WI38 (cell line): ENCODE data around the gene ZFAND3.

ENCODE experiments used
- H3K4me3 ChIP-seq: 2 replicates; pipeline ENCODE4 v1.5.1; 2011; ENCODE audit warnings: low read depth, mild to moderate bottlenecking, control low read depth, low read length
- CTCF ChIP-seq: IDR thresholded peaks from 2 replicates; pipeline ENCODE4 v1.5.1; 2012; ENCODE audit warnings: low read depth, mild to moderate bottlenecking, control low read depth, low read length

Gene ZFAND3

GRCh38 chr6:38088829-38089228 lies 269.3 kb downstream of the ZFAND3 start:
- no peak overlapping the region for H3K4me3 ChIP-seq
- no peak for TF ChIP-seq CTCF

- H3K4me3 ChIP-seq, result no peak overlapping the region
- no peak for TF ChIP-seq CTCF
These were observed 272.1 kb downstream of the ZFAND3 start for GRCh38 chr6:38091613-38092012.

- no peak overlapping the region for H3K4me3 ChIP-seq
- no peak for TF ChIP-seq CTCF
These were observed 272.9 kb downstream of the ZFAND3 start for GRCh38 chr6:38092465-38092864.

- no peak overlapping the region for H3K4me3 ChIP-seq
- no peak for TF ChIP-seq CTCF
These were observed 273.4 kb downstream of the ZFAND3 start for GRCh38 chr6:38092964-38093363.

- peak overlapping the region; percentile 5; the same call in 1 of the 2 replicates for H3K4me3 ChIP-seq
- no peak for TF ChIP-seq CTCF
These were observed 275.5 kb downstream of the ZFAND3 start for GRCh38 chr6:38095054-38095453.

GRCh38 chr6:38099221-38099620 lies 279.7 kb downstream of the ZFAND3 start:
- H3K4me3 ChIP-seq, result no peak overlapping the region
- TF ChIP-seq CTCF, result no peak

GRCh38 chr6:38100380-38100779 lies 280.9 kb downstream of the ZFAND3 start:
- H3K4me3 ChIP-seq, result no peak overlapping the region
- TF ChIP-seq CTCF, result no peak
